ENCODE measurements around the gene FAM124B. TPM values are rescaled to one million over a fixed set of nuclear protein-coding genes. Genes with fewer than 3 reads are reported as not detected.

The FAM124B gene
- total RNA-seq, 1 experiment from 2014 or later = 0.83 TPM

DNA sequence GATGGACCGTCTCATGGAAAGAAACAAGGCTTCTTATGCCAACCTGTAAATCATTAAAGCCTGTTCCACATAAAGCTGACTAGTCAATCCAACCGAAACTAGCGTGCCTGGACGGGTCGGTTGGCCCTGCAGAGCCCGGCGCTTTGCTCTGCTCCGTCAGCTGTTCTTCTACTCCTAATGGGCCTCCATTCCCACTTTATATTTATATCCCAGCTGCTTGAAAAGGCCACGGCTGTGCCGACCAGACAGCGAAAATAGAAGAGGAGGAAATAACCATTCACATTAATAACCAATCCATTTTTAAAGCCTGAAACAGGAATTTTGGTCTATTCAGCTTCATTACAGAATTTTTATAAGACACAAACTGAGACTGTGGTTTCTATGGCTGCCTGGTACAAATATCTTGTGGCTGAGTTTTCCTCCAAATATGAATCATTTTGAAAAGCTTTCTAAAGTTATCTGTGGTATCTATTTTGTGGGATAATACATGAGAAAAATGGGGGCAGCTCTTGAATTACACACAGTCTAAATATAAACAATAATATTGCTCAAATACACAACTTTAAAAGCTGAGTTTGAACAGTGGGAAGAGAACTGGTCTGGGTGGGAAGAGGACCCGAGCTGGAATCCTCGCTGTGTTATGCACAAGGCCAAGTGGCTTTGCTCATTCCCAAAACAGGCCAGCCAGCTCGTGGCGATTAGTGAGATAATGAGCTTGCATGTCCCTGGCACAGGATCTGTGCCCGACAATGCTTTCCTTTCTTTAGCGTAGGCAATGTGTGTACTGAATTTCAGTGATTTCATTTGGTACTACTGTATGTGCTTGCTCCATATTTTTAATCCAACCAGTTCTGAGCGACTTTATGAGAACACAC lies 10.5 kb upstream of the FAM124B start:
- Mint-ChIP-seq H3K36me3 (ENCODE audit: insufficient read depth in 1 of 3, low read depth in 3 of 3) (peaks cover 0 to 2% (median 0%) of the 10 kb centered on the region in 3 experiments; a peak in 1 of 7 replicates), H3K27ac (no peak overlapping the region; a peak in 1 of 7 replicates), H3K9me3 (no peaks in the 10 kb centered on the region)

More for the DNA sequence above, 10.5 kb upstream of the FAM124B start:
- no peak overlapping the region for H4K5ac ChIP-seq (ENCODE audit: insufficient read length, low read depth, low read length)
- no peak overlapping the region for H3K4ac ChIP-seq (ENCODE audit: low read depth, low read length)
- H3K18ac ChIP-seq (ENCODE audit: insufficient read length, low read depth, low read length) = no peak overlapping the region
- H3K27me3 ChIP-seq (ENCODE audit: insufficient read depth, low read length) = no peaks in the 10 kb centered on the region
- no peak for DNase-seq
- no peaks in the 10 kb centered on the region for H3K79me1 ChIP-seq (ENCODE audit: insufficient read depth, low read depth, low read length, poor library complexity, severe bottlenecking)
- H3K4me3 Mint-ChIP-seq = no peak overlapping the region
- no peaks in the 10 kb centered on the region for H4K20me1 ChIP-seq (ENCODE audit: control insufficient read depth, insufficient read depth, insufficient read length)
- no peak overlapping the region for H4K8ac ChIP-seq (replicated peaks; ENCODE audit: insufficient read length, low read depth, low read length)
- H3K4me2 ChIP-seq (ENCODE audit: insufficient read depth, insufficient read length, low read length) = no peak overlapping the region
- H3K9me3 ChIP-seq (ENCODE audit: control insufficient read depth, low read depth, low read length) = no peaks in the 10 kb centered on the region
- no peak overlapping the region for H3K56ac ChIP-seq (ENCODE audit: insufficient read length, low read depth, low read length)
- H2AK5ac ChIP-seq (ENCODE audit: insufficient read length, low read length) = no peak overlapping the region
- no peaks in the 10 kb centered on the region for H3K27me3 Mint-ChIP-seq (ENCODE audit: low read depth)
- no peak overlapping the region for H3K9ac ChIP-seq (ENCODE audit: extremely low read depth, insufficient read length, low read length)
- no peak overlapping the region for H2BK15ac ChIP-seq (ENCODE audit: low read depth, low read length)
- no CpG with 5 or more reads among the region's 18 CpGs for whole genome bisulfite sequencing (ENCODE audit: extremely low coverage, insufficient read length, low lambda C conversion rate)
- H3K23ac ChIP-seq (ENCODE audit: insufficient read length, low read depth, low read length) = no peak overlapping the region
- H3K27ac ChIP-seq (ENCODE audit: insufficient read length, low read depth, low read length) = no peak overlapping the region
- no peak overlapping the region for H2BK120ac ChIP-seq (ENCODE audit: low read depth, low read length, poor library complexity, severe bottlenecking)
- no peak overlapping the region for H2BK20ac ChIP-seq (ENCODE audit: low read depth, low read length, poor library complexity, severe bottlenecking)
- H2BK5ac ChIP-seq (ENCODE audit: insufficient read length, low read length) = no peak overlapping the region
- no peak overlapping the region for H2BK12ac ChIP-seq (ENCODE audit: insufficient read length, low read depth, low read length)
- H3K23me2 ChIP-seq (ENCODE audit: insufficient read length, low read depth, low read length, poor library complexity, severe bottlenecking) = no peaks in the 10 kb centered on the region
- peaks cover 8 to 10% of the 10 kb centered on the region in 2 experiments; a peak in 3 of 4 replicates for H3K4me1 Mint-ChIP-seq
- H3K14ac ChIP-seq (ENCODE audit: insufficient read depth, low read length) = no peak overlapping the region
- H3T11ph ChIP-seq (ENCODE audit: low read length) = no peak overlapping the region
- H2AFZ ChIP-seq (ENCODE audit: low read length) = no peak overlapping the region
- no peaks in the 10 kb centered on the region; the same call in 1 of the 2 replicates for H3K4me1 ChIP-seq (ENCODE audit: insufficient read depth, low read length)
- H3K79me2 ChIP-seq (ENCODE audit: insufficient read depth, low read length) = no peaks in the 10 kb centered on the region
- no peak overlapping the region for H4K91ac ChIP-seq (ENCODE audit: insufficient read length, low read depth, low read length)
- no peak for TF ChIP-seq CTCF (conservative IDR thresholded peaks at IDR 0.05)
